ENCODE data around the gene SASH1.

DNA sequence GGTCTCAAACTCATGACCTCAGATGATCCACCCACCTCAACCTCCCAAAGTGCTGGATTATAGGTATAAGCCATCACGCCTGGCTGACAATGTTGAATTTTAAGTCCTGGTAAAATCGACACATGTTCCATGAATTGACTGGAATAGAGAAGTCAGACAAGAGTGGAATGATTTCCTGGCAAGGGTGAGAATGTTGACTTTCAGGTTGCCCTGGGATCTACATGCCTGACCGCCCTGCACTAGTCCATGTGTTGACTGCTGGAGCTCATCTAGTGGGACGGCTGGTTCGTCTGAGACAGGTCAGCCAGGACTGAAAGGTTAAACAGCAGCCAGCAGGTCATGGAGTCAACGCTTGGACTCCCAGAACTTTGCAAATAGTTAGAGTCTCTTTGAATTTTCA is 88.8 kb downstream of the SASH1 start:
- no peak for TF ChIP-seq CTCF (IDR thresholded peaks at IDR 0.05)
- no peak for TF ChIP-seq EZH2 (IDR thresholded peaks at IDR 0.05)
- TF ChIP-seq EZH2phosphoT487 (IDR thresholded peaks at IDR 0.05): no peak
